Measurements from ENCODE around the gene CENPT. TPM values are rescaled to one million over a fixed set of nuclear protein-coding genes. Genes with fewer than 3 reads are reported as not detected.

The CENPT gene
- total and polyA plus RNA-seq, 2 of the 8 experiments (the other 6 are each of a cell fraction or from before 2014, with no cell fraction given) = 42.4 to 53.4 TPM

DNA sequence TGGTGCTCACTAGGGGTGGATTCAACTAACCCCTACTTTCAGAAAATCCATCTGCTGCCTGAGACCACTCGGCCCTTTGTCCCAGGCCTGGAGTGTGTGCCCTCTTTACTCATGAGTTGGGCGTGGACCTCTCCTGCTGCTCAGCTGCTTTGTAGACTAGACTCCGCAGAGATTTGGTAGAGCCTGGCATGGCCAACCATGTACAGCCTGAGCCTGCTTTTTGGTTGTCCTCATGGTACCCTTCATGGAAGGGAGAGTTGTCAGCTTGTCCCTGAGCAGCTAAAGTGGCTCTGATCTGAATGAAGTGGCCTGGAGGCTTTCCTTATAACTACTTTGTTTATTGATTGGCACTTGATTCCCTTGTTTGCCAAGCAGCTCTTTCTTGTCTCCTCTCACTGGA lies 26.9 kb upstream of the CENPT start:
- no peak overlapping the region for H3K23ac ChIP-seq (ENCODE audit: insufficient read length)
- no peak overlapping the region for H4K5ac ChIP-seq (ENCODE audit: insufficient read length, low read depth, low read length)
- H2AFZ ChIP-seq (ENCODE audit: low read length) = no peak overlapping the region
- no peak overlapping the region for H3K18ac ChIP-seq (ENCODE audit: extremely low read depth, low read length)
- H3K4me2 ChIP-seq (ENCODE audit: insufficient read depth in 1 of 2, low read depth in 2 of 2, low read length in 2 of 2) = peak overlapping the region; percentile 89 to 95; a peak in 3 of 4 replicates
- H3K56ac ChIP-seq (replicated peaks; ENCODE audit: insufficient read length, low read depth, low read length) = no peak overlapping the region
- H3K36me3 ChIP-seq (ENCODE audit: control insufficient read depth in 2 of 4, insufficient read depth in 4 of 4, low read length in 3 of 4) = peaks cover 16 to 47% (median 32%) of the 10 kb centered on the region in 4 experiments
- no peak overlapping the region for H2BK15ac ChIP-seq (ENCODE audit: low read length)
- DNase-seq (ENCODE audit: low read depth in 1 of 2, low spot score in 2 of 2) (no peak), FAIRE-seq (no peak)
- ChIA-PET CTCF (ENCODE audit: partially characterized antibody) (interaction anchor here (0.7 to 21.8 kb wide), 10 partner anchors 9 to 207 kb away, joined by 3 to 623 read pairs (median 4); partner anchors contain the start of genes CTRL, LCAT, NRN1L and PSMB10), POLR2A (ENCODE audit: partially characterized antibody) (interaction anchor here (1.1 to 2.7 kb wide), 6 partner anchors 9 to 61 kb away, joined by 3 to 19 read pairs (median 8); partner anchors contain the start of genes CENPT, NUTF2 and PSKH1)
- H3K4me1 ChIP-seq (replicated peaks in 1 of 4; ENCODE audit: control insufficient read depth in 3 of 4, insufficient read depth in 4 of 4, low read length in 3 of 4) = peaks cover 0 to 7% (median 3%) of the 10 kb centered on the region in 4 experiments; a peak in 3 of 7 replicates
- H2BK120ac ChIP-seq (replicated peaks; ENCODE audit: low read depth, low read length) = no peak overlapping the region
- H3K4ac ChIP-seq (replicated peaks; ENCODE audit: insufficient read length, low read depth, low read length) = no peak overlapping the region
- no peak overlapping the region for H2BK12ac ChIP-seq (ENCODE audit: low read depth, low read length)
- H2AK5ac ChIP-seq (ENCODE audit: low read depth, low read length) = no peak overlapping the region
- 0 out of 7 replicates have a peak overlapping the region, but pooled peaks of 1 of the 4 experiments have one; percentile 26 for H3K9ac ChIP-seq (replicated peaks in 1 of 4; ENCODE audit: extremely low read depth in 1 of 4, low read depth in 3 of 4, low read length in 3 of 4)
- H3K27me3 ChIP-seq (replicated peaks in 1 of 4; ENCODE audit: control insufficient read depth in 3 of 4, extremely low read depth in 1 of 4, insufficient read depth in 3 of 4, low read length in 3 of 4) = no peaks in the 10 kb centered on the region
- H3K4me3 ChIP-seq (ENCODE audit: extremely low read depth in 1 of 4, insufficient read depth in 2 of 4, low read depth in 3 of 4, low read length in 4 of 4) = peak overlapping the region in 1 of 4 experiments; percentile 91; a peak in 1 of 8 replicates
- no peak overlapping the region for H3K14ac ChIP-seq (ENCODE audit: insufficient read length)
- H3K27ac ChIP-seq (ENCODE audit: low read depth, low read length) = no peak overlapping the region
- 96% methylated on average over 3 of the region's 3 CpGs; no CpG with 5 or more reads in 1 of the 2 experiments for WGBS, 2 experiments (ENCODE audit: extremely low coverage in 1 of 2, insufficient coverage in 1 of 2, insufficient read length in 1 of 2, insufficient replicate concordance in 2 of 2, low coverage in 1 of 2, low lambda C conversion rate in 2 of 2, missing lambda C conversion rate in 1 of 2)
- H2BK5ac ChIP-seq (ENCODE audit: low read depth, low read length) = no peak overlapping the region
- H4K20me1 ChIP-seq (replicated peaks in 1 of 2; ENCODE audit: control insufficient read depth in 1 of 2, insufficient read depth in 2 of 2, low read length in 2 of 2) = peaks cover 3 to 14% of the 10 kb centered on the region in 2 experiments
- peaks cover 2% of the 10 kb centered on the region; the same call in 1 of the 2 replicates for H3K23me2 ChIP-seq (ENCODE audit: low read depth, low read length)
- H2BK20ac ChIP-seq (ENCODE audit: low read length) = no peak overlapping the region
- H3K79me1 ChIP-seq (ENCODE audit: low read depth, low read length) = peaks cover 13% of the 10 kb centered on the region
- no peak overlapping the region for H4K91ac ChIP-seq (replicated peaks; ENCODE audit: insufficient read length, low read length)
- no peaks in the 10 kb centered on the region for H3K9me3 ChIP-seq (ENCODE audit: insufficient read depth in 2 of 2, low read depth in 1 of 2, low read length in 1 of 2)
- H4K8ac ChIP-seq (ENCODE audit: extremely low read depth, insufficient read depth, low read length) = no peak overlapping the region
- H3K79me2 ChIP-seq (ENCODE audit: control insufficient read depth in 1 of 2, insufficient read depth in 2 of 2, low read length in 2 of 2) = peaks cover 3 to 30% of the 10 kb centered on the region in 2 experiments; a peak in 3 of 4 replicates
- TF ChIP-seq SP2 (IDR thresholded peaks at IDR 0.05; ENCODE audit: low read length) (no peak), RBBP5 (IDR thresholded peaks at IDR 0.05; ENCODE audit: borderline replicate concordance, low read depth, low read length) (no peak), KDM4A (IDR thresholded peaks at IDR 0.05; ENCODE audit: low read depth, low read length, severe bottlenecking) (no peak), EGR1 (IDR thresholded peaks at IDR 0.05; ENCODE audit: borderline replicate concordance, low read depth, low read length) (no peak), EP300 (IDR thresholded peaks at IDR 0.05; ENCODE audit: borderline replicate concordance in 1 of 2, low read depth in 2 of 2, low read length in 2 of 2) (no peak), PHF8 (conservative IDR thresholded peaks at IDR 0.05; ENCODE audit: low read depth, low read length) (no peak), EZH2 (IDR thresholded peaks at IDR 0.05; ENCODE audit: low read depth, low read length, severe bottlenecking) (no peak), CEBPB (IDR thresholded peaks at IDR 0.05; ENCODE audit: low read depth, low read length) (no peak), POU5F1 (IDR thresholded peaks at IDR 0.05; ENCODE audit: low read depth, low read length) (no peak)
- TF ChIP-seq, protein P1, sequence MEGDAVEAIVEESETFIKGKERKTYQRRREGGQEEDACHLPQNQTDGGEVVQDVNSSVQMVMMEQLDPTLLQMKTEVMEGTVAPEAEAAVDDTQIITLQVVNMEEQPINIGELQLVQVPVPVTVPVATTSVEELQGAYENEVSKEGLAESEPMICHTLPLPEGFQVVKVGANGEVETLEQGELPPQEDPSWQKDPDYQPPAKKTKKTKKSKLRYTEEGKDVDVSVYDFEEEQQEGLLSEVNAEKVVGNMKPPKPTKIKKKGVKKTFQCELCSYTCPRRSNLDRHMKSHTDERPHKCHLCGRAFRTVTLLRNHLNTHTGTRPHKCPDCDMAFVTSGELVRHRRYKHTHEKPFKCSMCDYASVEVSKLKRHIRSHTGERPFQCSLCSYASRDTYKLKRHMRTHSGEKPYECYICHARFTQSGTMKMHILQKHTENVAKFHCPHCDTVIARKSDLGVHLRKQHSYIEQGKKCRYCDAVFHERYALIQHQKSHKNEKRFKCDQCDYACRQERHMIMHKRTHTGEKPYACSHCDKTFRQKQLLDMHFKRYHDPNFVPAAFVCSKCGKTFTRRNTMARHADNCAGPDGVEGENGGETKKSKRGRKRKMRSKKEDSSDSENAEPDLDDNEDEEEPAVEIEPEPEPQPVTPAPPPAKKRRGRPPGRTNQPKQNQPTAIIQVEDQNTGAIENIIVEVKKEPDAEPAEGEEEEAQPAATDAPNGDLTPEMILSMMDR (IDR thresholded peaks at IDR 0.05; ENCODE audit: control extremely low read depth in 1 of 3, insufficient read depth in 1 of 3, low read depth in 1 of 3, low read length in 3 of 3) = no peak
